Breast epithelium (tissue), 4 donors: ENCODE results near the gene ETFB. TPM values are rescaled to one million over a fixed set of nuclear protein-coding genes. Genes with fewer than 3 reads are reported as not detected.

Experiments used
- DNase-seq, 2 donors: peaks; one replicate each; pipeline ENCODE4 v3.0.0-alpha.2; 2019; ENCODE audit warnings: low spot score in 2 of 2
- H3K27ac ChIP-seq, 2 donors: fragments of 200-600 bp; sonication (generic) in 1 of 2; one replicate each; pipeline ENCODE4 v1.5.1; 2016 to 2019; ENCODE audit warnings: mild to moderate bottlenecking in 1 of 2
- H3K27me3 ChIP-seq, 2 donors: fragments of 200-600 bp; sonication (generic) in 1 of 2; one replicate each; pipeline versions ENCODE4 v1.5.1 to v1.6.0; 2017 to 2019; ENCODE audit warnings: control low read depth in 1 of 2, mild to moderate bottlenecking in 1 of 2
- H3K36me3 ChIP-seq: fragments of 200-600 bp; one replicate; pipeline ENCODE4 v1.5.1; 2019
- H3K4me1 ChIP-seq, 2 donors: fragments of 200-600 bp; sonication (generic); one replicate each; pipeline ENCODE4 v1.5.1; 2016 to 2019; ENCODE audit warnings: control low read depth in 1 of 2
- H3K4me3 ChIP-seq, 3 donors: fragments of 200-600 bp; sonication (generic); 1 replicate in 2 of 3; 2 replicates in 1 of 3; pipeline ENCODE4 v1.5.1; 2016 to 2019; ENCODE audit warnings: mild to moderate bottlenecking in 3 of 3, moderate library complexity in 2 of 3
- H3K9me3 ChIP-seq, 2 donors: fragments of 200-600 bp; sonication (generic) in 1 of 2; one replicate each; pipeline ENCODE4 v1.5.1; 2016 to 2019; ENCODE audit warnings: control low read depth in 1 of 2
- POLR2A ChIP-seq: fragments of 450-650 bp; IDR thresholded peaks from one replicate; pipeline ENCODE4 v1.6.1; 2016; ENCODE audit warnings: antibody characterized with exemption, mild to moderate bottlenecking, moderate library complexity
- POLR2AphosphoS5 ChIP-seq, 3 donors: sonication (generic); formaldehyde crosslinking; IDR thresholded peaks; one replicate each; pipeline ENCODE4 v1.6.1; 2017; ENCODE audit warnings: antibody characterized with exemption in 3 of 3
- intact Hi-C: fragments of 100-400 bp; cut with DNase I; formaldehyde crosslinking; loops from one replicate; pipeline ENCODE4 v1.15.1; 2023; ENCODE audit warnings: low total_unique reads
- total RNA-seq, 3 donors: library from RNA; depleted of rRNA; stranded (reverse); fragments of >200 nt; gene quantifications; one replicate each; pipeline ENCODE4 v1.1.0, GENCODE V29; 2016
- TF ChIP-seq, protein P1 (sequence below), 3 donors: fragments of 450-650 bp; IDR thresholded peaks; one replicate each; pipeline ENCODE4 v1.5.1; 2016 to 2017; ENCODE audit warnings: antibody characterized with exemption in 3 of 3, mild to moderate bottlenecking in 3 of 3, moderate library complexity in 3 of 3

Gene ETFB
- total RNA-seq, 3 donors from 2014 or later = 60.7 to 214 (median 88.5) TPM

DNA sequence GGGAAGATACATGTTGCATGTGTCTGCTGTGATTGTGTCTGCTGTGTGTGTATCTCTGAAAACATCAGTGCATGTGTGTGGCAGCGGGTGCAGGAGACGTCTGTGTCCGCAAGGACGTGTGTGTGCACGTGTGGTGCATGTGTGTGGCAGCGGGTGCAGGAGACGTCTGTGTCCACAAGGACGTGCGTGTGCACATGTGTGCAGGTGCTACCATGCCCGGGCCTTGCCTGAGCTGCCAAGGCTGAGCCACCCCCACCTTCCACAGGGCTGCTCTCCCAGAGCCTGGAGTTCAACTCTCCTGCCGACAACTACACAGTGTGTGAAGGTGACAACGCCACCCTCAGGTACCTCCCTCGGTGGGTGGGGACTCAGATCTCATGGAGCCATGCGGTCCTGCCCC is 44.4 kb downstream of the ETFB start:
- intact Hi-C loops = no loop called here
- TF ChIP-seq, protein P1, sequence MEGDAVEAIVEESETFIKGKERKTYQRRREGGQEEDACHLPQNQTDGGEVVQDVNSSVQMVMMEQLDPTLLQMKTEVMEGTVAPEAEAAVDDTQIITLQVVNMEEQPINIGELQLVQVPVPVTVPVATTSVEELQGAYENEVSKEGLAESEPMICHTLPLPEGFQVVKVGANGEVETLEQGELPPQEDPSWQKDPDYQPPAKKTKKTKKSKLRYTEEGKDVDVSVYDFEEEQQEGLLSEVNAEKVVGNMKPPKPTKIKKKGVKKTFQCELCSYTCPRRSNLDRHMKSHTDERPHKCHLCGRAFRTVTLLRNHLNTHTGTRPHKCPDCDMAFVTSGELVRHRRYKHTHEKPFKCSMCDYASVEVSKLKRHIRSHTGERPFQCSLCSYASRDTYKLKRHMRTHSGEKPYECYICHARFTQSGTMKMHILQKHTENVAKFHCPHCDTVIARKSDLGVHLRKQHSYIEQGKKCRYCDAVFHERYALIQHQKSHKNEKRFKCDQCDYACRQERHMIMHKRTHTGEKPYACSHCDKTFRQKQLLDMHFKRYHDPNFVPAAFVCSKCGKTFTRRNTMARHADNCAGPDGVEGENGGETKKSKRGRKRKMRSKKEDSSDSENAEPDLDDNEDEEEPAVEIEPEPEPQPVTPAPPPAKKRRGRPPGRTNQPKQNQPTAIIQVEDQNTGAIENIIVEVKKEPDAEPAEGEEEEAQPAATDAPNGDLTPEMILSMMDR (IDR thresholded peaks at IDR 0.05) = no peak
- TF ChIP-seq POLR2AphosphoS5 (IDR thresholded peaks at IDR 0.05) = no peak
- TF ChIP-seq POLR2A = no peak
- peaks cover 0 to 56% of the 10 kb centered on the region in 2 donors for H3K27me3 ChIP-seq
- H3K4me3 ChIP-seq = no peak overlapping the region
- H3K9me3 ChIP-seq = no peaks in the 10 kb centered on the region
- H3K36me3 ChIP-seq = no peaks in the 10 kb centered on the region
- H3K27ac ChIP-seq = no peak overlapping the region
- no peaks in the 10 kb centered on the region for H3K4me1 ChIP-seq
- DNase-seq = no peak

GRCh38 chr19:51320280-51320657 is 45.9 kb downstream of the ETFB start:
- Histone ChIP-seq H3K4me3 (no peak overlapping the region), H3K36me3 (no peaks in the 10 kb centered on the region), H3K27me3 (peaks cover 0 to 51% of the 10 kb centered on the region in 2 donors), H3K9me3 (no peaks in the 10 kb centered on the region), H3K27ac (no peak overlapping the region), H3K4me1 (no peaks in the 10 kb centered on the region)
- DNase-seq = no peak
- no peak for TF ChIP-seq POLR2A
- TF ChIP-seq POLR2AphosphoS5 (IDR thresholded peaks at IDR 0.05) = no peak
- TF ChIP-seq, protein P1 (IDR thresholded peaks at IDR 0.05) = no peak
- intact Hi-C loops = no loop called here

DNA sequence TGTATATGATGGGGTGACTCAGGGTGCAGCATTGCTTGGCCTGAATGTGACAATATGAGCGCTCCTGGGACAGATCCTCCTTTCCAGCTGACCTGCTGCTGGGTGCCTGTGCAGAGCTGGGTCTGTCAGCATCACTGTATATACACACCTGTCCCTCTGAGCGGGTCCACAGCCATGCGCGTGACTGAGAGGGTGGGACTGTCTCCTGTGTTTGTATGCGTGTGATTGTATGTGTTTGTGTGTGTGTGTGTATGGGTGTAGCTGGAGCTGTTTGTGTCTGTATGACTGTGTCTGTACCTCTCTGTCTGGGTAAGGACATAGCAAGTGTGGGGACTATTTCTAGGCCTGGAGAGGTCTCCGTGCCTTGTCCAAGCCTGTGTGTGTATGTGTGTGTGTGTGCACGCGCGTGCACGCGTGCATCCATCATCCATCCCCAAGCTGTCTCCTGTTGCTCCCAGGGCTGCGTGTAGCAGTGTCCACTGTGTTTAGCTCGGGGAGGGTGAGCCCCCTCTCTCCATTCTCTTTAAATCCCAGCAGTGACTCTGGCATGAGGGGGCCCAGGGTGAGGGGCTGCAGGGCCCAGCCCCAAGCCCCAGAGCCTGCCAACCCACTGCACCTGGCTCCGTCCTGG is 46.4 kb downstream of the ETFB start:
- no peaks in the 10 kb centered on the region for H3K4me1 ChIP-seq
- H3K27me3 ChIP-seq = peaks cover 0 to 56% of the 10 kb centered on the region in 2 donors
- no peaks in the 10 kb centered on the region for H3K9me3 ChIP-seq
- no peaks in the 10 kb centered on the region for H3K36me3 ChIP-seq
- TF ChIP-seq, protein P1 (IDR thresholded peaks at IDR 0.05) = no peak
- TF ChIP-seq POLR2AphosphoS5 (IDR thresholded peaks at IDR 0.05) (no peak), POLR2A (no peak)
- intact Hi-C loops = loop anchor here (2.0 kb wide), 1 partner anchor 23 kb away; no protein-coding TSS in a partner anchor
- no peak overlapping the region for H3K27ac ChIP-seq
- H3K4me3 ChIP-seq = no peak overlapping the region
- no peak for DNase-seq

DNA sequence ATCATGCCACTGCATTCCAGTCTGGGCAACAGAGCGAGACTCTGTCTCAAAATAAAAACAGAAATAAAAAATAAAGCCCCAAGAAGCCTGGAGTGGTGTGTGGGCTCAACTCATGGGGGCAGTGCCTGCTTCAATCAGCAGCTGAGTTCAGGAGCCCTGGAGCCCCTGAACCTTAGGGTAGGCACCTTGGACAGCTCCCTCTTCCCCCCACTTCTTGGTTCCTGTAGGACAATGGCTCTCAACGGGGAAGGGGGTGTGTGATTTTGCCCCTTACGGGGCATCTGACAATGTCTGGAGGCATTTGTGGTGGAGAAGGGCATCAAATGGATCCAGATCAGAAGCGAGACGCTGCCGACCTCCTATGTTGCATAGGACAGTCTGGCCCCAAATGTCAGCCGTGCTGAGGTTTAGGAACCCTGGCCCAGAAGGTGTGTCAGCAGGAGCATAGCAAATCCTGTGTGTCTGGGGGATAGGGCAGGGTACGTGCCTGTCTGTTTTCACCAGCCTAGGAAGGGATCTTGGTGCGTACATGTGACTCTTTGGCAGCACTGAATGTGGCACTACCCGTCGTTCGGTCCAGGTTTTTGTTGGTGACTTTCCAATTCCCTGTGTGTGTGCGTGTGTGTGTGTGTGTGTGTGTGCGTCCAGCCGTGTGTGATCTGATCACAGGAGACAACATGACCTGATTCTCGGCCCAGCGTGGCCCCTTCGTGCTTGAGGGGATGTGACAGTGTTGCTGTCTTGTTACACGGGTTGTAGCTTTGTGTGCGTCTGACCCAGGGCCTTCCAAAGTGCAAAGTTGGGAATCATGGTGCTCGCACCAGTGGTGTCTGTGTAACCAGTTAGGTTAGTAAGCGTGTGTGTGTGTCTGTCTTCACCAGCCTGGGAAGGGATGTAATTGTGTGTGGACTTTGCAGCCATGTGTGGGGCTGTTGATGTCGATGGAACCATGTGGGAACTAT is 47.2 kb downstream of the ETFB start:
- H3K36me3 ChIP-seq = no peaks in the 10 kb centered on the region
- H3K27ac ChIP-seq = no peak overlapping the region
- no peaks in the 10 kb centered on the region for H3K4me1 ChIP-seq
- no peak for TF ChIP-seq POLR2AphosphoS5 (IDR thresholded peaks at IDR 0.05)
- no peak for TF ChIP-seq POLR2A
- TF ChIP-seq, protein P1 (IDR thresholded peaks at IDR 0.05) = no peak
- intact Hi-C loops = loop anchor here (2.0 kb wide), 1 partner anchor 22 kb away; no protein-coding TSS in a partner anchor
- H3K9me3 ChIP-seq = peaks cover 0 to 6% of the 10 kb centered on the region in 2 donors
- H3K27me3 ChIP-seq = peaks cover 0 to 55% of the 10 kb centered on the region in 2 donors
- no peak for DNase-seq
- H3K4me3 ChIP-seq = no peak overlapping the region

- Histone ChIP-seq H3K9me3 (peaks cover 0 to 6% of the 10 kb centered on the region in 2 donors), H3K27ac (no peak overlapping the region), H3K4me3 (no peak overlapping the region), H3K36me3 (no peaks in the 10 kb centered on the region), H3K4me1 (no peaks in the 10 kb centered on the region), H3K27me3 (peaks cover 0 to 48% of the 10 kb centered on the region in 2 donors)
- no peak for TF ChIP-seq POLR2A
- TF ChIP-seq, protein P1 (IDR thresholded peaks at IDR 0.05) = no peak
- no peak for DNase-seq
- intact Hi-C loops = loop anchor here (2.0 kb wide), 1 partner anchor 21 kb away; no protein-coding TSS in a partner anchor
Measured at GRCh38 chr19:51317968-51318367, 48.2 kb downstream of the ETFB start.
